Activated CD8-positive, alpha-beta T cell treated with anti-CD3 and anti-CD28 coated beads for 36 hours (primary cell): ENCODE data around the gene CNOT4. TPM values are rescaled to one million over a fixed set of nuclear protein-coding genes. Genes with fewer than 3 reads are reported as not detected.

ENCODE experiments used
- ATAC-seq: fragments of 200-7000 bp; cut with Tn5 transposase; one replicate; pipeline ENCODE4 v1.10.0; 2021; ENCODE audit warnings: mild to moderate bottlenecking, moderate library complexity
- CTCF ChIA-PET: fragments of 350-600 bp; sonication (Branson Sonifier 250); formaldehyde crosslinking; loops from one replicate; lab custom pipeline; 2021; ENCODE audit warnings: antibody characterized with exemption; lab: Charles Lee
- POLR2A ChIA-PET: fragments of 350-600 bp; sonication (Branson Sonifier 250); formaldehyde crosslinking; loops from one replicate; lab custom pipeline; 2021; ENCODE audit warnings: antibody characterized with exemption; lab: Charles Lee
- DNase-seq: peaks from one replicate; pipeline ENCODE4 v3.0.0-alpha.2; 2020
- H3K27ac Mint-ChIP-seq: one replicate; pipeline ENCODE4 v1.8.0; 2021; ENCODE audit warnings: mild to moderate bottlenecking, mixed read lengths
- H3K27me3 Mint-ChIP-seq: one replicate; pipeline ENCODE4 v1.8.0; 2021; ENCODE audit warnings: mixed read lengths
- H3K36me3 Mint-ChIP-seq: one replicate; pipeline ENCODE4 v1.8.0; 2021; ENCODE audit warnings: low read depth, mixed read lengths
- H3K4me1 Mint-ChIP-seq: one replicate; pipeline ENCODE4 v1.8.0; 2021; ENCODE audit warnings: low read depth, mixed read lengths
- H3K4me3 Mint-ChIP-seq: one replicate; pipeline ENCODE4 v1.8.0; 2021; ENCODE audit warnings: mild to moderate bottlenecking, moderate library complexity, mixed read lengths
- H3K9me3 Mint-ChIP-seq: one replicate; pipeline ENCODE4 v1.8.0; 2021; ENCODE audit warnings: mixed read lengths
- CTCF ChIP-seq: fragments of 200-600 bp; IDR thresholded peaks from one replicate; pipeline ENCODE4 v1.8.0; 2022; ENCODE audit warnings: antibody characterized with exemption, mild to moderate bottlenecking
- intact Hi-C: fragments of 100-400 bp; cut with micrococcal nuclease; formaldehyde crosslinking; loops from one replicate; pipeline ENCODE4 v1.10.0; 2022
- total RNA-seq, 2 experiments: library from RNA; stranded (reverse); gene quantifications; one replicate each; pipeline ENCODE4 v1.2.3, GENCODE V29; 2021

The CNOT4 gene
- total RNA-seq, 2 experiments from 2014 or later: 22.0 to 23.6 TPM

- Mint-ChIP-seq H3K4me3 (no peak overlapping the region), H3K4me1 (peaks cover 24% of the 10 kb centered on the region), H3K36me3 (peaks cover 13% of the 10 kb centered on the region), H3K27me3 (no peaks in the 10 kb centered on the region), H3K9me3 (no peaks in the 10 kb centered on the region), H3K27ac (no peak overlapping the region)
- ChIA-PET POLR2A (interaction anchor here (0.7 kb wide), 1 partner anchor 242 kb away, joined by 3 read pairs; no protein-coding TSS in a partner anchor), CTCF (interaction anchor here (0.6 to 0.8 kb wide), 2 partner anchors 13 to 73 kb away, joined by 3 read pairs; no protein-coding TSS in a partner anchor)
- no peak for TF ChIP-seq CTCF
- intact Hi-C loops: no loop called here
- ATAC-seq (no peak), DNase-seq (no peak)
Measured at GRCh38 chr7:135466442-135467206, 43.3 kb downstream of the CNOT4 start.

- Mint-ChIP-seq H3K27me3 (no peaks in the 10 kb centered on the region), H3K27ac (no peak overlapping the region), H3K36me3 (peaks cover 13% of the 10 kb centered on the region), H3K9me3 (no peaks in the 10 kb centered on the region), H3K4me1 (peaks cover 38% of the 10 kb centered on the region), H3K4me3 (no peak overlapping the region)
- ChIA-PET POLR2A (interaction anchor here (0.6 kb wide), 1 partner anchor 313 kb away, joined by 3 read pairs; no protein-coding TSS in a partner anchor), CTCF (no interaction called here)
- TF ChIP-seq CTCF: no peak
- ATAC-seq (no peak), DNase-seq (no peak)
- intact Hi-C loops: no loop called here
Measured at GRCh38 chr7:135463908-135464307, 46.0 kb downstream of the CNOT4 start.

- peaks cover 9% of the 10 kb centered on the region for H3K36me3 Mint-ChIP-seq
- DNase-seq: no peak
- TF ChIP-seq CTCF: no peak
- no peaks in the 10 kb centered on the region for H3K9me3 Mint-ChIP-seq
- ATAC-seq: no peak
- H3K27me3 Mint-ChIP-seq: no peaks in the 10 kb centered on the region
- ChIA-PET CTCF (interaction anchor here (0.6 to 1.0 kb wide), 2 partner anchors 96 to 186 kb away, joined by 3 to 4 read pairs; no protein-coding TSS in a partner anchor), POLR2A (interaction anchor here (0.9 to 1.1 kb wide), 3 partner anchors 9 to 98 kb away, joined by 3 to 4 read pairs (median 3); partner anchors contain the start of gene NUP205)
- no peak overlapping the region for H3K4me3 Mint-ChIP-seq
- peak overlapping the region; percentile 2 for H3K27ac Mint-ChIP-seq
- H3K4me1 Mint-ChIP-seq: peaks cover 43% of the 10 kb centered on the region
- intact Hi-C loops: no loop called here
Measured at GRCh38 chr7:135459951-135460567, 49.8 kb downstream of the CNOT4 start.

- Mint-ChIP-seq H3K36me3 (peaks cover 7% of the 10 kb centered on the region), H3K27me3 (no peaks in the 10 kb centered on the region), H3K27ac (no peak overlapping the region), H3K9me3 (no peaks in the 10 kb centered on the region), H3K4me3 (no peak overlapping the region), H3K4me1 (peaks cover 45% of the 10 kb centered on the region)
- ChIA-PET POLR2A (interaction anchor here (1.1 kb wide), 1 partner anchor 10 kb away, joined by 3 read pairs; no protein-coding TSS in a partner anchor), CTCF (no interaction called here)
- TF ChIP-seq CTCF: no peak
- ATAC-seq (no peak), DNase-seq (no peak)
- intact Hi-C loops: no loop called here
Measured at GRCh38 chr7:135459076-135459475, 50.8 kb downstream of the CNOT4 start.
